CD14-positive monocyte (primary cell): Measurements from ENCODE around the gene GLS. TPM values are rescaled to one million over a fixed set of nuclear protein-coding genes. Genes with fewer than 3 reads are reported as not detected.
A peak's percentile ranks its signal among the peaks of the same experiment; 100 is the strongest.

Experiments used
- DNase-seq, 3 donors: peaks; one replicate each; pipeline ENCODE4 v3.0.0-alpha.2; 2011 to 2022
- H2AFZ ChIP-seq: 2 replicates; pipeline ENCODE4 v1.6.0; 2012; ENCODE audit warnings: mild to moderate bottlenecking, low read depth, low read length, inconsistent platforms; ENCODE audit not compliant: insufficient read depth, poor library complexity, severe bottlenecking
- H3K27ac ChIP-seq, 2 donors: 1 replicate in 1 of 2; 2 replicates in 1 of 2; pipeline ENCODE4 v1.5.1; 2012 to 2013; ENCODE audit warnings: low read length in 2 of 2, control low read depth in 1 of 2, inconsistent platforms in 1 of 2, low read depth in 1 of 2, mild to moderate bottlenecking in 1 of 2
- H3K27me3 ChIP-seq, 2 donors: one replicate each; pipeline versions ENCODE4 v1.6.0 to v1.6.1; 2011 to 2013; ENCODE audit warnings: low read length in 2 of 2; ENCODE audit not compliant: control insufficient read depth in 2 of 2, insufficient read depth in 2 of 2
- H3K36me3 ChIP-seq, 2 donors: replicated peaks in 1 of 2; 1 replicate in 1 of 2; 2 replicates in 1 of 2; pipeline versions ENCODE4 v1.5.1 to v1.6.1; 2012 to 2013; ENCODE audit warnings: low read length in 2 of 2, control low read depth in 1 of 2, inconsistent platforms in 1 of 2, mild to moderate bottlenecking in 1 of 2; ENCODE audit not compliant: insufficient read depth in 2 of 2, control insufficient read depth in 1 of 2
- H3K4me1 ChIP-seq, 2 donors: 1 replicate in 1 of 2; 2 replicates in 1 of 2; pipeline versions ENCODE4 v1.5.1 to v1.6.1; 2012 to 2013; ENCODE audit warnings: low read length in 2 of 2, control low read depth in 1 of 2, inconsistent platforms in 1 of 2, mild to moderate bottlenecking in 1 of 2, moderate library complexity in 1 of 2; ENCODE audit not compliant: insufficient read depth in 2 of 2, control insufficient read depth in 1 of 2
- H3K4me2 ChIP-seq: replicated peaks from 2 replicates; pipeline ENCODE3; 2012; ENCODE audit warnings: low read length, moderate library complexity, mild to moderate bottlenecking; ENCODE audit not compliant: poor library complexity, severe bottlenecking; ENCODE audit errors: extremely low read depth
- H3K4me3 ChIP-seq, 3 experiments: fragments of 200-600 bp in 1 of 3; sonication (generic) in 1 of 3; replicated peaks in 1 of 3; 1 replicate in 2 of 3; 2 replicates in 1 of 3; pipeline ENCODE4 v1.5.1; 2011 to 2013; ENCODE audit warnings: low read length in 3 of 3, mild to moderate bottlenecking in 3 of 3, control low read depth in 2 of 3, low read depth in 2 of 3, inconsistent platforms in 1 of 3, moderate library complexity in 1 of 3
- H3K79me2 ChIP-seq: 2 replicates; pipeline ENCODE4 v1.6.0; 2012; ENCODE audit warnings: mild to moderate bottlenecking, control low read depth, inconsistent platforms, low read length, moderate library complexity; ENCODE audit not compliant: insufficient read depth
- H3K9ac ChIP-seq: 2 replicates; pipeline ENCODE4 v1.6.0; 2017; ENCODE audit warnings: low read length, mild to moderate bottlenecking; ENCODE audit not compliant: insufficient read depth, poor library complexity, severe bottlenecking
- H3K9me3 ChIP-seq, 2 donors: replicated peaks in 1 of 2; 1 replicate in 1 of 2; 2 replicates in 1 of 2; pipeline versions ENCODE4 v1.5.1 to v1.6.1; 2012 to 2013; ENCODE audit warnings: low read length in 2 of 2, control low read depth in 1 of 2; ENCODE audit not compliant: control insufficient read depth in 1 of 2, insufficient read depth in 1 of 2
- H4K20me1 ChIP-seq: 2 replicates; pipeline ENCODE4 v1.6.0; 2012; ENCODE audit warnings: mild to moderate bottlenecking, low read length, control low read depth, moderate library complexity; ENCODE audit not compliant: insufficient read depth
- H3K27ac Mint-ChIP-seq, 7 donors: one replicate each; pipeline ENCODE4 v1.8.0; 2020; ENCODE audit warnings: mild to moderate bottlenecking in 7 of 7, mixed read lengths in 7 of 7, moderate library complexity in 6 of 7, inconsistent platforms in 2 of 7
- H3K27me3 Mint-ChIP-seq, 3 donors: one replicate each; pipeline ENCODE4 v1.8.0; 2021 to 2022; ENCODE audit warnings: low read depth in 3 of 3, mild to moderate bottlenecking in 3 of 3, mixed read lengths in 3 of 3, moderate library complexity in 3 of 3, inconsistent platforms in 1 of 3
- H3K36me3 Mint-ChIP-seq, 2 donors: one replicate each; pipeline ENCODE4 v1.8.0; 2020; ENCODE audit warnings: mixed read lengths in 2 of 2, inconsistent platforms in 1 of 2, mild to moderate bottlenecking in 1 of 2
- H3K4me1 Mint-ChIP-seq: one replicate; pipeline ENCODE4 v1.8.0; 2020; ENCODE audit warnings: mild to moderate bottlenecking, mixed read lengths
- H3K4me3 Mint-ChIP-seq, 2 donors: one replicate each; pipeline ENCODE4 v1.8.0; 2020; ENCODE audit warnings: mild to moderate bottlenecking in 2 of 2, mixed read lengths in 2 of 2, moderate library complexity in 1 of 2
- H3K9me3 Mint-ChIP-seq, 7 donors: one replicate each; pipeline ENCODE4 v1.8.0; 2020 to 2022; ENCODE audit warnings: mixed read lengths in 7 of 7, mild to moderate bottlenecking in 6 of 7, moderate library complexity in 6 of 7, inconsistent platforms in 2 of 7
- CTCF ChIP-seq: fragments of 200-600 bp; IDR thresholded peaks from one replicate; pipeline ENCODE4 v1.8.0; 2022; ENCODE audit warnings: antibody characterized with exemption, mild to moderate bottlenecking
- WGBS: methylation state at CpG from one replicate; pipeline ENCODE4 v1.1.5; 2013; ENCODE audit warnings: missing lambda C conversion rate; ENCODE audit not compliant: insufficient coverage; 5-methylcytosine and 5-hydroxymethylcytosine counted together
- intact Hi-C, 2 donors: fragments of 100-400 bp; cut with micrococcal nuclease; formaldehyde crosslinking; loops; one replicate each; pipeline versions ENCODE4 v1.15.0 to v1.15.1; 2023
- polyA plus RNA-seq, 3 donors: library from polyadenylated mRNA; depleted of rRNA in 1 of 3; unstranded in 2 of 3; stranded (reverse) in 1 of 3; fragments of 300-500 nt in 2 of 3; fragments of >200 nt in 1 of 3; fragmentation: Illumina TruSeq in 2 of 3; gene quantifications; 1 replicate in 2 of 3; 2 replicates in 1 of 3; pipeline ENCODE4 v1.2.3, GENCODE V29; 2012 to 2021

Gene GLS
- polyA plus RNA-seq, 3 donors: 6.0 to 29.5 (median 9.0) TPM

GRCh38 chr2:190947711-190948251 lies 67.2 kb downstream of the GLS start:
- no CpG with 5 or more reads among the region's 2 CpGs for WGBS
- peak overlapping the region; percentile 49 for H3K4me2 ChIP-seq
- peaks cover 7 to 12% of the 10 kb centered on the region in 2 donors for H3K4me1 ChIP-seq
- Mint-ChIP-seq H3K4me1 (peaks cover 11% of the 10 kb centered on the region), H3K27me3 (no peaks in the 10 kb centered on the region), H3K27ac (peak overlapping the region in 4 of 7 donors; percentile 42 to 75 (median 52)), H3K9me3 (no peaks in the 10 kb centered on the region), H3K36me3 (no peaks in the 10 kb centered on the region), H3K4me3 (peak overlapping the region; percentile 25 to 68)
- TF ChIP-seq CTCF: peak; percentile 17
- no peaks in the 10 kb centered on the region for H3K79me2 ChIP-seq
- H3K9me3 ChIP-seq: no peaks in the 10 kb centered on the region
- peak; percentile 4 to 11 (median 7) for DNase-seq
- no peaks in the 10 kb centered on the region for H3K27me3 ChIP-seq
- no peaks in the 10 kb centered on the region for H3K36me3 ChIP-seq
- H3K27ac ChIP-seq: peak overlapping the region in 1 of 2 donors; percentile 43
- intact Hi-C loops: no loop called here
- H3K4me3 ChIP-seq: peak overlapping the region in 2 of 3 experiments; percentile 5 to 46
- H4K20me1 ChIP-seq: no peaks in the 10 kb centered on the region
- peak overlapping the region; percentile 28 for H3K9ac ChIP-seq
- H2AFZ ChIP-seq: no peak overlapping the region

- no peak overlapping the region for H2AFZ ChIP-seq
- Mint-ChIP-seq H3K36me3 (no peaks in the 10 kb centered on the region), H3K4me1 (peaks cover 11% of the 10 kb centered on the region), H3K4me3 (no peak overlapping the region), H3K27me3 (no peaks in the 10 kb centered on the region), H3K27ac (no peak overlapping the region), H3K9me3 (no peaks in the 10 kb centered on the region)
- H3K4me1 ChIP-seq: peaks cover 7 to 12% of the 10 kb centered on the region in 2 donors
- no peak for DNase-seq
- no peaks in the 10 kb centered on the region for H3K27me3 ChIP-seq
- no peak overlapping the region for H3K4me3 ChIP-seq
- intact Hi-C loops: no loop called here
- no peak overlapping the region for H3K27ac ChIP-seq
- 70% methylated on average over 1 of the region's 2 CpGs for WGBS
- TF ChIP-seq CTCF: no peak
- H3K9me3 ChIP-seq: no peaks in the 10 kb centered on the region
- H3K4me2 ChIP-seq: no peak overlapping the region
- no peaks in the 10 kb centered on the region for H3K79me2 ChIP-seq
- H3K36me3 ChIP-seq: no peaks in the 10 kb centered on the region
- no peaks in the 10 kb centered on the region for H4K20me1 ChIP-seq
- no peak overlapping the region for H3K9ac ChIP-seq
Measured at GRCh38 chr2:190948671-190949070, 68.0 kb downstream of the GLS start.
